HepG2 (cell line): ENCODE results near the gene CASKIN1. TPM values are rescaled to one million over a fixed set of nuclear protein-coding genes. Genes with fewer than 3 reads are reported as not detected.

Experiments
- ATF1 ChIP-seq: IDR thresholded peaks from 2 replicates; pipeline ENCODE4 v1.6.1; 2016; ENCODE audit warnings: mild to moderate bottlenecking, control low read depth
- CTCF ChIP-seq: sonication (generic); formaldehyde crosslinking; IDR thresholded peaks from 2 replicates; pipeline ENCODE4 v1.5.0; 2020; ENCODE audit warnings: mild to moderate bottlenecking, missing genetic modification reagents, moderate library complexity
- FOXA1 ChIP-seq, 2 experiments: fragments of 450-650 bp in 1 of 2; sonication (generic) in 1 of 2; formaldehyde crosslinking in 1 of 2; IDR thresholded peaks; 2 replicates each; pipeline versions ENCODE4 v1.4.0 to v1.6.1; 2016 to 2020; ENCODE audit warnings: missing genetic modification reagents in 1 of 2
- KDM3A ChIP-seq: IDR thresholded peaks from 2 replicates; pipeline ENCODE4 v1.6.1; 2018; ENCODE audit warnings: low read depth, missing compliant biosample characterization
- MED1 ChIP-seq: sonication (generic); formaldehyde crosslinking; IDR thresholded peaks from 2 replicates; pipeline ENCODE4 v1.4.0; 2020; ENCODE audit warnings: missing genetic modification reagents
- RXRB ChIP-seq: IDR thresholded peaks from 2 replicates; pipeline ENCODE4 v1.6.1; 2016; ENCODE audit warnings: borderline replicate concordance, missing genetic modification reagents, missing compliant biosample characterization
- SALL1 ChIP-seq: sonication (generic); formaldehyde crosslinking; IDR thresholded peaks from 2 replicates; pipeline ENCODE4 v1.8.0; 2022; ENCODE audit warnings: mild to moderate bottlenecking, missing genetic modification reagents
- ZFY ChIP-seq: sonication (generic); formaldehyde crosslinking; IDR thresholded peaks from 2 replicates; pipeline ENCODE4 v1.4.0; 2020; ENCODE audit warnings: missing genetic modification reagents
- ZNF296 ChIP-seq: sonication (generic); formaldehyde crosslinking; conservative IDR thresholded peaks from 2 replicates; pipeline ENCODE4 v1.5.0; 2020; ENCODE audit warnings: mild to moderate bottlenecking, missing genetic modification reagents
- ZNF430 ChIP-seq: sonication (generic); formaldehyde crosslinking; IDR thresholded peaks from 2 replicates; pipeline ENCODE4 v1.9.0; 2021; ENCODE audit warnings: mild to moderate bottlenecking, missing genetic modification reagents
- ZNF451 ChIP-seq: sonication (generic); formaldehyde crosslinking; IDR thresholded peaks from 2 replicates; pipeline ENCODE4 v1.5.0; 2020; ENCODE audit warnings: mild to moderate bottlenecking, missing genetic modification reagents
- ZNF674 ChIP-seq: sonication (generic); formaldehyde crosslinking; IDR thresholded peaks from 2 replicates; pipeline ENCODE4 v1.5.0; 2020; ENCODE audit warnings: low read depth, mild to moderate bottlenecking, missing genetic modification reagents
- polyA plus RNA-seq, 8 experiments: library from polyadenylated mRNA; depleted of rRNA in 3 of 8; stranded (reverse) in 7 of 8; unstranded in 1 of 8; fragments of >200 nt; fragmentation: Illumina TruSeq in 4 of 8; extraction: Trizol in 4 of 8; gene quantifications; 2 replicates each; pipeline versions ENCODE4 v1.2.1 to v1.2.3, GENCODE V29; 2011 to 2016; ENCODE audit warnings: low read depth in 4 of 8, missing spikeins in 1 of 8, mixed read lengths in 1 of 8; ENCODE audit not compliant: insufficient read depth in 1 of 8
- total RNA-seq, 5 experiments: library from RNA; depleted of rRNA; stranded (reverse); fragments of >200 nt; fragmentation: Illumina TruSeq; extraction: Trizol; gene quantifications; 2 replicates each; pipeline ENCODE4 v1.2.3, GENCODE V29; 2016; ENCODE audit warnings: low read depth in 1 of 5
- TF ChIP-seq, protein P1 (sequence below): sonication (generic); formaldehyde crosslinking; IDR thresholded peaks from 2 replicates; pipeline ENCODE4 v1.4.0; 2020; ENCODE audit warnings: mild to moderate bottlenecking, missing genetic modification reagents
- TF ChIP-seq, protein P2 (sequence below): sonication (generic); formaldehyde crosslinking; IDR thresholded peaks from 2 replicates; pipeline ENCODE4 v1.8.1; 2022; ENCODE audit warnings: low read depth, mild to moderate bottlenecking, missing genetic modification reagents
- TF ChIP-seq, protein P3 (sequence below): conservative IDR thresholded peaks from 2 replicates; pipeline ENCODE4 v1.6.1; 2018; ENCODE audit warnings: missing genetic modification reagents

CASKIN1 gene
- total and polyA plus RNA-seq, 2 of the 13 experiments (the other 11 are each of a cell fraction or from before 2014, with no cell fraction given), result 1.2 to 2.2 TPM

DNA sequence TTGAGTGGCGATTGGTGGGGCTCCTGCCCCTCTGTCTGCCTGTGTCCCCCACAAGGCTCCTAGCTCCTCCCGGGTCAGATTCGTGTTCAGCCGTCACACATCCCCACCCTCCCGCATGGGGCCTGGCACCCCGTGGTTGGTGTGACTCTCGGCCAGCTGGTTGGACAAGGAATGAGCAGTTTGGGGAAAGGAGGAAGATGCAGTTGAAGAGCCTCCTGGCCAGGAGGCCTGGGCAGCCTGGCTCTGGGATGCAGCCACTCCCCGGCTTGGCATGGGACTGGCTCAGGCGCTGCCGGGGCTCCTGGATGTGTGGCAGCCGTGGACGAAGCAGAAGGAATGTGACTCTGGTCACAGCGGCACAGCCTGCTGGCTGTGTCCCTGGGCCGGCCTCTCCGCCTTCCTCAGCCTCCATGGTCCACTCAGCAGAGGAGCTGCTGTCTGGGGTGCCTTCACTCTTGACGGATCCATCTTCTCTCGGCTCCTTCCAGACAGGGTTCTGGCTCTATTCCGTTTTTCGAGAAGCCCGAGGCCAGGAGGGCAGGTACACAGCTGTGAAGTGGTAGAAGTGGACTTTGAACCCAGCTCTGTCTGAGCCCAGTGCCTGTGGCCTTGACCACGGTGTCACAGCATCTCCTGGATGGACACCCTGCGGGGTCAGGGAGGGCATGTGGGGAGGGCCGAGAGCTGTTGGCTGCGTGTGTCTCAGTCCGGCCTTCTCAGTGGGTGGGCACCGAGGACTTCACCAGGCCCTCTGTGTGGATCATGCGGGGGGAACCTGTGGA, 38.7 kb downstream of the CASKIN1 start (continued):
- TF ChIP-seq ZNF451 (peak; percentile 81; the same call in 1 of the 2 replicates), CTCF (CRISPR knock-in tag) (no peak), ZNF296 (no peak), ZFY (CRISPR knock-in tag) (peak; percentile 43; the same call in 1 of the 2 replicates), ATF1 (CRISPR knock-in tag) (no peak), MED1 (CRISPR knock-in tag) (peak; percentile 90), KDM3A (CRISPR knock-in tag) (peak; percentile 80; the same call in 1 of the 2 replicates), ZNF674 (CRISPR knock-in tag) (no peak), SALL1 (CRISPR knock-in tag) (peak; percentile 84), ZNF430 (CRISPR knock-in tag) (peak; percentile 71), RXRB (peak; percentile 99), FOXA1 (IDR thresholded peaks at IDR 0.05) (no peak), FOXA1 (CRISPR knock-in tag; IDR thresholded peaks at IDR 0.05) (peak; percentile 56; the same call in 1 of the 2 replicates)
- TF ChIP-seq, protein P1, sequence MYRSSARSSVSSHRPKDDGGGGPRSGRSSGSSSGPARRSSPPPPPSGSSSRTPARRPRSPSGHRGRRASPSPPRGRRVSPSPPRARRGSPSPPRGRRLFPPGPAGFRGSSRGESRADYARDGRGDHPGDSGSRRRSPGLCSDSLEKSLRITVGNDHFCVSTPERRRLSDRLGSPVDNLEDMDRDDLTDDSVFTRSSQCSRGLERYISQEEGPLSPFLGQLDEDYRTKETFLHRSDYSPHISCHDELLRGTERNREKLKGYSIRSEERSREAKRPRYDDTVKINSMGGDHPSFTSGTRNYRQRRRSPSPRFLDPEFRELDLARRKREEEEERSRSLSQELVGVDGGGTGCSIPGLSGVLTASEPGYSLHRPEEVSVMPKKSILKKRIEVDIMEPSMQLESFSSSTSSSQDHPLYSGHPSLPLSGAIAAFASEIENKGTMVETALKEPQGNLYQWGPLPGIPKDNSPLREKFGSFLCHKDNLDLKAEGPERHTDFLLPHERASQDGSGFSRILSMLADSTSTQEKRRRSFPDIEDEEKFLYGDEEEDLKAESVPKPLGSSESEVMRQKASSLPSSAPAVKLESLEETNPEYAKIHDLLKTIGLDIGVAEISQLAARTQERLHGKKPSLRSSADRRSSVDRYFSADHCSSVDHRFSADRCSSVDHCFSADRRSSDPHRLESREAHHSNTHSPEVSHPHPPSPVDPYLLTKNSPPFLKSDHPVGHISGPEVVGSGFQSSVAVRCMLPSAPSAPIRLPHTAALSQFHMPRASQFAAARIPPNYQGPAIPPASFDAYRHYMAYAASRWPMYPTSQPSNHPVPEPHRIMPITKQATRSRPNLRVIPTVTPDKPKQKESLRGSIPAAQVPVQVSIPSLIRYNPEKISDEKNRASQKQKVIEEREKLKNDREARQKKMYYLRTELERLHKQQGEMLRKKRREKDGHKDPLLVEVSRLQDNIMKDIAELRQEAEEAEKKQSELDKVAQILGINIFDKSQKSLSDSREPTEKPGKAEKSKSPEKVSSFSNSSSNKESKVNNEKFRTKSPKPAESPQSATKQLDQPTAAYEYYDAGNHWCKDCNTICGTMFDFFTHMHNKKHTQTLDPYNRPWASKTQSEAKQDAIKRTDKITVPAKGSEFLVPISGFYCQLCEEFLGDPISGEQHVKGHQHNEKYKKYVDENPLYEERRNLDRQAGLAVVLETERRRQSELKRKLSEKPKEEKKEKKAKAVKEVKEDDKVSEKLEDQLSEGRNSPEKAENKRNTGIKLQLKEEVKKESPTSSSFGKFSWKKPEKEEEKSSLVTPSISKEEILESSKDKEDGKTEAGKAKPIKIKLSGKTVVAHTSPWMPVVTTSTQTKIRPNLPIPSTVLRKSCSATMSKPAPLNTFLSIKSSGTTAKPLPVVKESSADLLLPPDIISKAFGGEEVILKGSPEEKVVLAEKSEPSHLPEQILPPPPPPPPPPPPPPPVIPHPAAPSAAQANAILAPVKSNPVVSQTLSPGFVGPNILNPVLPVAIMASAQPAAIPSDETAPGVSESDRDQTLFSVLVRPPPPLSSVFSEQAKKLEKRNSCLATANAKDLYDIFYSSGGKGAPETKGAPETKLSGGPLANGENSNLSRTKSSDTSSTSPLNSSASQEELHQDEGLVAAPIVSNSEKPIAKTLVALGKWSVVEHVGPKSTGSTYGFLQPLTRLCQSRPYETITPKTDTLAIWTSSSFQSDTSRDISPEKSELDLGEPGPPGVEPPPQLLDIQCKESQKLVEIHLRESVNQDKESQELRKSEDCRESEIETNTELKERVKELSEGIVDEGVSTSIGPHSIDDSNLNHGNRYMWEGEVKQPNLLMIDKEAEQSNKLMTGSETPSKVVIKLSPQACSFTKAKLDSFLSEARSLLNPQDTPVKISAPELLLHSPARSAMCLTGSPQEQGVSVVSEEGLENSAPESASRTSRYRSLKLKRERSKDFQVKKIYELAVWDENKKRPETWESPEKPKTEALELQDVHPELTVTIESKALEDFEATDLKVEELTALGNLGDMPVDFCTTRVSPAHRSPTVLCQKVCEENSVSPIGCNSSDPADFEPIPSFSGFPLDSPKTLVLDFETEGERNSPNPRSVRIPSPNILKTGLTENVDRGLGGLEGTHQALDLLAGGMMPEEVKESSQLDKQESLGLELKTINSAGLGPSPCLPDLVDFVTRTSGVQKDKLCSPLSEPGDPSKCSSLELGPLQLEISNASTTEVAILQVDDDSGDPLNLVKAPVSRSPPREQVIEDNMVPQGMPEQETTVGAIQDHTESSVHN (CRISPR knock-in tag), result no peak
- TF ChIP-seq, protein P2, sequence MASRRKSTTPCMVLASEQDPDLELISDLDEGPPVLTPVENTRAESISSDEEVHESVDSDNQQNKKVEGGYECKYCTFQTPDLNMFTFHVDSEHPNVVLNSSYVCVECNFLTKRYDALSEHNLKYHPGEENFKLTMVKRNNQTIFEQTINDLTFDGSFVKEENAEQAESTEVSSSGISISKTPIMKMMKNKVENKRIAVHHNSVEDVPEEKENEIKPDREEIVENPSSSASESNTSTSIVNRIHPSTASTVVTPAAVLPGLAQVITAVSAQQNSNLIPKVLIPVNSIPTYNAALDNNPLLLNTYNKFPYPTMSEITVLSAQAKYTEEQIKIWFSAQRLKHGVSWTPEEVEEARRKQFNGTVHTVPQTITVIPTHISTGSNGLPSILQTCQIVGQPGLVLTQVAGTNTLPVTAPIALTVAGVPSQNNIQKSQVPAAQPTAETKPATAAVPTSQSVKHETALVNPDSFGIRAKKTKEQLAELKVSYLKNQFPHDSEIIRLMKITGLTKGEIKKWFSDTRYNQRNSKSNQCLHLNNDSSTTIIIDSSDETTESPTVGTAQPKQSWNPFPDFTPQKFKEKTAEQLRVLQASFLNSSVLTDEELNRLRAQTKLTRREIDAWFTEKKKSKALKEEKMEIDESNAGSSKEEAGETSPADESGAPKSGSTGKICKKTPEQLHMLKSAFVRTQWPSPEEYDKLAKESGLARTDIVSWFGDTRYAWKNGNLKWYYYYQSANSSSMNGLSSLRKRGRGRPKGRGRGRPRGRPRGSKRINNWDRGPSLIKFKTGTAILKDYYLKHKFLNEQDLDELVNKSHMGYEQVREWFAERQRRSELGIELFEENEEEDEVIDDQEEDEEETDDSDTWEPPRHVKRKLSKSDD (CRISPR knock-in tag), result no peak
- TF ChIP-seq, protein P3, sequence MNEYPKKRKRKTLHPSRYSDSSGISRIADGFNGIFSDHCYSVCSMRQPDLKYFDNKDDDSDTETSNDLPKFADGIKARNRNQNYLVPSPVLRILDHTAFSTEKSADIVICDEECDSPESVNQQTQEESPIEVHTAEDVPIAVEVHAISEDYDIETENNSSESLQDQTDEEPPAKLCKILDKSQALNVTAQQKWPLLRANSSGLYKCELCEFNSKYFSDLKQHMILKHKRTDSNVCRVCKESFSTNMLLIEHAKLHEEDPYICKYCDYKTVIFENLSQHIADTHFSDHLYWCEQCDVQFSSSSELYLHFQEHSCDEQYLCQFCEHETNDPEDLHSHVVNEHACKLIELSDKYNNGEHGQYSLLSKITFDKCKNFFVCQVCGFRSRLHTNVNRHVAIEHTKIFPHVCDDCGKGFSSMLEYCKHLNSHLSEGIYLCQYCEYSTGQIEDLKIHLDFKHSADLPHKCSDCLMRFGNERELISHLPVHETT (CRISPR knock-in tag), result peak; percentile 72
